Endodermal cell (in vitro differentiated cells): ENCODE data around the gene HOOK2. TPM values are rescaled to one million over a fixed set of nuclear protein-coding genes. Genes with fewer than 3 reads are reported as not detected.

Experiments used
- DNase-seq: peaks from one replicate; pipeline ENCODE4 v3.0.0-alpha.2; 2017
- H3K27ac ChIP-seq: 2 replicates; pipeline ENCODE4 v1.5.1; 2013; ENCODE audit warnings: mild to moderate bottlenecking, low read depth, low read length, moderate library complexity
- H3K27me3 ChIP-seq: 2 replicates; pipeline ENCODE4 v1.6.1; 2013; ENCODE audit warnings: mild to moderate bottlenecking, low read length, moderate library complexity; ENCODE audit not compliant: insufficient read depth, control insufficient read depth, poor library complexity, severe bottlenecking
- H3K36me3 ChIP-seq: 2 replicates; pipeline ENCODE4 v1.7.0; 2013; ENCODE audit warnings: mild to moderate bottlenecking, low read length, moderate library complexity; ENCODE audit not compliant: control insufficient read depth, insufficient read depth
- H3K4me1 ChIP-seq: one replicate; pipeline ENCODE4 v1.7.0; 2013; ENCODE audit warnings: low read length; ENCODE audit not compliant: control insufficient read depth, insufficient read depth
- H3K4me3 ChIP-seq: 2 replicates; pipeline ENCODE4 v1.5.1; 2013; ENCODE audit warnings: mild to moderate bottlenecking, low read length, moderate library complexity
- H3K9ac ChIP-seq: 2 replicates; pipeline ENCODE4 v1.6.1; 2013; ENCODE audit warnings: mild to moderate bottlenecking, low read length, moderate library complexity; ENCODE audit not compliant: poor library complexity, severe bottlenecking; ENCODE audit errors: extremely low read depth
- H3K9me3 ChIP-seq: 2 replicates; pipeline ENCODE4 v1.6.1; 2013; ENCODE audit warnings: mild to moderate bottlenecking, low read length, moderate library complexity; ENCODE audit not compliant: control insufficient read depth
- H3K27ac Mint-ChIP-seq: 2 replicates; pipeline ENCODE4 v1.8.0; 2020; ENCODE audit warnings: mixed read lengths
- H3K27me3 Mint-ChIP-seq: 2 replicates; pipeline ENCODE4 v1.8.0; 2021; ENCODE audit warnings: mild to moderate bottlenecking, mixed read lengths; ENCODE audit not compliant: insufficient read depth
- H3K36me3 Mint-ChIP-seq: 2 replicates; pipeline ENCODE4 v1.8.0; 2020; ENCODE audit warnings: low read depth, mixed read lengths
- H3K4me1 Mint-ChIP-seq: 2 replicates; pipeline ENCODE4 v1.8.0; 2020; ENCODE audit warnings: mixed read lengths
- H3K4me3 Mint-ChIP-seq: 2 replicates; pipeline ENCODE4 v1.8.0; 2020; ENCODE audit warnings: mild to moderate bottlenecking, moderate library complexity, mixed read lengths
- H3K9me3 Mint-ChIP-seq: 2 replicates; pipeline ENCODE4 v1.8.0; 2020; ENCODE audit warnings: mild to moderate bottlenecking, mixed read lengths
- WGBS, 2 experiments: methylation state at CpG; one replicate each; pipeline versions ENCODE4 v1.1.5 to v1.1.7; 2013; ENCODE audit warnings: missing lambda C conversion rate in 2 of 2, mixed read lengths in 1 of 2; ENCODE audit not compliant: insufficient coverage in 1 of 2, insufficient read length in 1 of 2; 5-methylcytosine and 5-hydroxymethylcytosine counted together
- total RNA-seq, 2 donors: library from RNA; stranded (reverse); fragmentation: NEBNext Ultra II Directional in 1 of 2; extraction: Animal tissue kit (Norgen Biotek cat#: 25700) in 1 of 2; gene quantifications; 2 replicates in 1 of 2; 3 replicates in 1 of 2; pipeline ENCODE4 v1.2.1, GENCODE V29; 2021
- TF ChIP-seq, protein P1 (sequence below): fragments of 200-600 bp; sonication (generic); conservative IDR thresholded peaks from 2 replicates; pipeline ENCODE4 v1.5.0; 2021; ENCODE audit warnings: antibody characterized with exemption, mild to moderate bottlenecking

The HOOK2 gene
- total RNA-seq, 2 donors from 2014 or later = 82.1 to 103 TPM

GRCh38 chr19:12736995-12737834, 38.1 kb downstream of the HOOK2 start, which contains the start of gene GET3:
GET3 (plus strand) TSS chr19:12737497; CDS start chr19:12737506, 9 bp downstream.
- H3K27ac Mint-ChIP-seq = peak within 1 kb of the TSS; percentile 99
- H3K27ac ChIP-seq = peak within 1 kb of the TSS; percentile 97
- 0 to 1% methylated on average over 21 to 29 of the region's 29 CpGs for WGBS, 2 experiments

DNA sequence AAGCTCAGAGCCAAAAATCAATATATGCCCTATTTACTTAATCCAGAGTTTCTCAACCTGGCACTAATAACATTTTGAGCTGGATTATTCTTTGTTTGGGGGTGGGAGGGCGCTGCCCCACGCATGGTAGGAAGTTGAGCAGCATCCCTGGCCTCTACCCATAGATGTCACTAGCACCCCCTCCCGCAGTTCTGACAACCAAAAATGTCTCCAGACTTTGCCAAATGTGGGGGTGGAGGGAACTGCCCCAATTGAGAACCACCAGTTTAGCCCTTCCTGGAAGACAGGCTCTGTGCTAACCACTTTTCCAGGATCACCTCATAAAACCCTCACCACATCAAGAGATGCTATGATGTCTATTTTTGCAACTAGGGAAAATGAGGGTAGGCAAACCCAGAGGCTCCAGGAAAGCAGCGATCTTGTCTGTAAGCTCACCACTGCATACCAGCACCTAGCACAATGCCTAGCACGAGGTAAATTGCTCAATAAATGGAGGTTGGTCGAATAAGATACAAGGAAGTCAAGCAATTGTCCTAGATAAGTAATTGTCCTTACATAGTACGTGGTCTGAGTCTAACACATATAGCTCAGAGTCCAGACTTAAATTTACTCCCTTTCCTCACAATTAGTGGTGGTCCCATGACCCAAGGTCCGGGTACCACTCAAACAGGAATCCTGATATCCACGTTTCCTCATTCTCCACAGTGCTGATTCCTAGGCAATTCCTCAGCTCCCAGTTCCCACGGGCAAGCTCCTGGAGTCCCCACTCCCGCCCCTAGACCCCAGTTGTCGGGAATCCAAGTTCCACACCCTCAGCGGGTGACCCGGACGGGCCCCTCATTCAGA, 41.8 kb downstream of the HOOK2 start:
- no peaks in the 10 kb centered on the region for H3K9me3 Mint-ChIP-seq
- H3K27ac ChIP-seq = peak overlapping the region; percentile 88
- H3K4me3 ChIP-seq = peak overlapping the region; percentile 100
- TF ChIP-seq, protein P1, sequence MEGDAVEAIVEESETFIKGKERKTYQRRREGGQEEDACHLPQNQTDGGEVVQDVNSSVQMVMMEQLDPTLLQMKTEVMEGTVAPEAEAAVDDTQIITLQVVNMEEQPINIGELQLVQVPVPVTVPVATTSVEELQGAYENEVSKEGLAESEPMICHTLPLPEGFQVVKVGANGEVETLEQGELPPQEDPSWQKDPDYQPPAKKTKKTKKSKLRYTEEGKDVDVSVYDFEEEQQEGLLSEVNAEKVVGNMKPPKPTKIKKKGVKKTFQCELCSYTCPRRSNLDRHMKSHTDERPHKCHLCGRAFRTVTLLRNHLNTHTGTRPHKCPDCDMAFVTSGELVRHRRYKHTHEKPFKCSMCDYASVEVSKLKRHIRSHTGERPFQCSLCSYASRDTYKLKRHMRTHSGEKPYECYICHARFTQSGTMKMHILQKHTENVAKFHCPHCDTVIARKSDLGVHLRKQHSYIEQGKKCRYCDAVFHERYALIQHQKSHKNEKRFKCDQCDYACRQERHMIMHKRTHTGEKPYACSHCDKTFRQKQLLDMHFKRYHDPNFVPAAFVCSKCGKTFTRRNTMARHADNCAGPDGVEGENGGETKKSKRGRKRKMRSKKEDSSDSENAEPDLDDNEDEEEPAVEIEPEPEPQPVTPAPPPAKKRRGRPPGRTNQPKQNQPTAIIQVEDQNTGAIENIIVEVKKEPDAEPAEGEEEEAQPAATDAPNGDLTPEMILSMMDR = peak; percentile 66
- H3K36me3 ChIP-seq = peaks cover 27% of the 10 kb centered on the region
- DNase-seq = peak; percentile 53
- H3K4me1 ChIP-seq = peaks cover 2% of the 10 kb centered on the region
- peaks cover 28% of the 10 kb centered on the region for H3K36me3 Mint-ChIP-seq
- peak overlapping the region; percentile 94 for H3K9ac ChIP-seq
- peak overlapping the region; percentile 95 for H3K27ac Mint-ChIP-seq
- H3K27me3 Mint-ChIP-seq = no peaks in the 10 kb centered on the region
- peaks cover 18% of the 10 kb centered on the region for H3K4me1 Mint-ChIP-seq
- H3K4me3 Mint-ChIP-seq = peak overlapping the region; percentile 93
- H3K27me3 ChIP-seq = no peaks in the 10 kb centered on the region
- WGBS, 2 experiments = 1% methylated on average over 11 to 14 of the region's 15 CpGs
- H3K9me3 ChIP-seq = no peaks in the 10 kb centered on the region

More at GRCh38 chr19:12736995-12737834, 38.1 kb downstream of the HOOK2 start, which contains the start of gene GET3:
- peaks cover 22% of the 10 kb centered on the region for H3K36me3 Mint-ChIP-seq
- Histone ChIP-seq H3K4me3 (peak within 1 kb of the TSS; percentile 100), H3K4me1 (peaks cover 2% of the 10 kb centered on the region), H3K9me3 (no peaks in the 10 kb centered on the region), H3K9ac (peak within 1 kb of the TSS; percentile 91), H3K27me3 (no peaks in the 10 kb centered on the region), H3K36me3 (peaks cover 23% of the 10 kb centered on the region)
- H3K27me3 Mint-ChIP-seq = no peaks in the 10 kb centered on the region
- peak; percentile 98 for DNase-seq
- peaks cover 17% of the 10 kb centered on the region for H3K4me1 Mint-ChIP-seq
- TF ChIP-seq, protein P1 = no peak
- H3K4me3 Mint-ChIP-seq = peak within 1 kb of the TSS; percentile 100
- H3K9me3 Mint-ChIP-seq = no peaks in the 10 kb centered on the region

DNA sequence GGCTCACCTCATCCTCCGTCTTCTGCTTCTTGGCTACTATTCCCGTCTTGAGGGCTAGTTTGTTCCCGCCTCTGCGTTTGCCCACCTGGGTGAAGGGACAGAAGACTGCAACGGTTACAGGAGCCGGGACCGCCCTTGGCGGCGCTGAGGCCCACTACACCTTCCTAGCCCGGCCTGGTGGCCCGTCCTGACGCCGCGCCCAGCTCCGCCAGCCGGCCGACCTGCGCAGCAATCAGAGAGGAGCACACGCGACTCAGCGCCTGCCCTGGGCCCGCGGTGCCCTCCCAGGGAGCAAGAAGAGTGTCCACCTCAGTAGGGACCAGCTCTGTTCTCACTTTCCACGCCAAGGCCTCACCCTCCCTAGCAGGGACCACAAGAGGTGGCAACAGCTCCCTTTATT, 44.0 kb downstream of the HOOK2 start:
- 95 to 97% methylated on average over 15 to 24 of the region's 24 CpGs for WGBS, 2 experiments
- Mint-ChIP-seq H3K4me3 (no peak overlapping the region), H3K27me3 (no peaks in the 10 kb centered on the region), H3K36me3 (peaks cover 32% of the 10 kb centered on the region), H3K4me1 (peaks cover 12% of the 10 kb centered on the region), H3K9me3 (no peaks in the 10 kb centered on the region), H3K27ac (no peak overlapping the region)
- H3K4me1 ChIP-seq = peaks cover 2% of the 10 kb centered on the region
- DNase-seq = no peak
- H3K27me3 ChIP-seq = no peaks in the 10 kb centered on the region
- no peak overlapping the region for H3K4me3 ChIP-seq
- H3K9ac ChIP-seq = no peak overlapping the region
- no peak overlapping the region for H3K27ac ChIP-seq
- no peaks in the 10 kb centered on the region for H3K9me3 ChIP-seq
- TF ChIP-seq, protein P1 = no peak
- H3K36me3 ChIP-seq = peaks cover 33% of the 10 kb centered on the region
